GM12878 (cell line): Measurements from ENCODE around the gene KIF6. TPM values are rescaled to one million over a fixed set of nuclear protein-coding genes. Genes with fewer than 3 reads are reported as not detected.

ENCODE experiments used
- ATAC-seq: fragments of 200-7000 bp; cut with Tn5 transposase; 3 replicates; pipeline ENCODE4 v1.9.1; 2020; ENCODE audit warnings: mild to moderate bottlenecking, moderate library complexity
- BruUV-seq: library from RNA; stranded (reverse); fragments of 400-500 nt; replicated peaks from 2 replicates; lab custom pipeline; 2021; lab: Mats Ljungman, UMichigan
- CTCF ChIA-PET: fragments of 300-600 bp; sonication (Branson Sonifier 250); formaldehyde crosslinking; extraction: SDS; loops from one replicate; lab custom pipeline; 2021; ENCODE audit warnings: inconsistent platforms; lab: Yijun Ruan, JAX
- POLR2A ChIA-PET: fragments of 350-600 bp; formaldehyde crosslinking; extraction: SDS; loops from one replicate; lab custom pipeline; 2021; ENCODE audit warnings: inconsistent platforms; lab: Charles Lee
- RAD21 ChIA-PET: fragments of 300-600 bp; sonication (Branson Sonifier 250); formaldehyde crosslinking; loops from one replicate; lab custom pipeline; 2023; ENCODE audit warnings: antibody characterized with exemption; ENCODE audit not compliant: unreplicated experiment; lab: Charles Lee
- SMC1A ChIA-PET: fragments of 300-600 bp; sonication (Branson Sonifier 250); formaldehyde crosslinking; loops from one replicate; lab custom pipeline; 2023; ENCODE audit not compliant: unreplicated experiment, uncharacterized antibody; lab: Charles Lee
- DNase-seq: peaks from one replicate; pipeline ENCODE4 v3.0.0-alpha.2; 2011; ENCODE audit warnings: low read depth, low spot score
- FAIRE-seq: peaks from 3 replicates; lab custom pipeline; 2011; peaks lifted over from hg19 to GRCh38; lab: Jason Lieb, UNC
- H2AFZ ChIP-seq: 2 replicates; pipeline ENCODE4 v1.6.0; 2011; ENCODE audit warnings: low read depth, low read length, control low read depth; ENCODE audit not compliant: control insufficient read depth
- H3K27ac ChIP-seq: 2 replicates; pipeline ENCODE4 v1.5.1; 2011; ENCODE audit warnings: control low read depth; ENCODE audit not compliant: control insufficient read depth, insufficient read depth
- H3K27me3 ChIP-seq, 2 experiments: replicated peaks in 1 of 2; 2 replicates each; pipeline versions ENCODE4 v1.6.0 to v1.6.1; 2011; ENCODE audit warnings: low read length in 1 of 2; ENCODE audit not compliant: control insufficient read depth in 2 of 2, insufficient read depth in 2 of 2
- H3K36me3 ChIP-seq, 2 experiments: 2 replicates each; pipeline ENCODE4 v1.5.1; 2011; ENCODE audit warnings: low read length in 1 of 2; ENCODE audit not compliant: control insufficient read depth in 2 of 2, insufficient read depth in 2 of 2
- H3K4me1 ChIP-seq: 2 replicates; pipeline ENCODE4 v1.6.1; 2011; ENCODE audit warnings: mild to moderate bottlenecking, low read length, moderate library complexity, mixed read lengths; ENCODE audit not compliant: control insufficient read depth, insufficient read depth
- H3K4me2 ChIP-seq: 2 replicates; pipeline ENCODE4 v1.6.0; 2011; ENCODE audit warnings: control low read depth; ENCODE audit not compliant: control insufficient read depth, insufficient read depth
- H3K4me3 ChIP-seq: fragments of 200-600 bp; sonication (generic); 2 replicates; pipeline ENCODE4 v1.5.1; 2016
- H3K79me2 ChIP-seq: 2 replicates; pipeline ENCODE4 v1.6.0; 2011; ENCODE audit warnings: low read length; ENCODE audit not compliant: control insufficient read depth, insufficient read depth
- H3K9ac ChIP-seq: 2 replicates; pipeline ENCODE4 v1.8.0; 2011; ENCODE audit warnings: low read length, control low read depth, mixed read lengths; ENCODE audit not compliant: control insufficient read depth, insufficient read depth
- H3K9me3 ChIP-seq: replicated peaks from 3 replicates; pipeline ENCODE4 v1.5.1; 2011; ENCODE audit warnings: mild to moderate bottlenecking, low read length; ENCODE audit not compliant: control insufficient read depth, insufficient read depth
- H4K20me1 ChIP-seq: 2 replicates; pipeline ENCODE4 v1.6.0; 2011; ENCODE audit not compliant: control insufficient read depth, insufficient read depth
- ASH2L ChIP-seq: fragments of 300-600, 200-600 bp; sonication (generic); IDR thresholded peaks from 2 replicates; pipeline ENCODE4 v1.6.1; 2017; ENCODE audit warnings: low read depth, mild to moderate bottlenecking, borderline replicate concordance
- NR2F1 ChIP-seq: fragments of 450-650 bp; conservative IDR thresholded peaks from 2 replicates; pipeline ENCODE4 v1.6.1; 2017; ENCODE audit warnings: mild to moderate bottlenecking
- WGBS: methylation state at CpG from one replicate; pipeline ENCODE4 v1.1.6; 2016; ENCODE audit warnings: low lambda C conversion rate; ENCODE audit not compliant: insufficient replicate concordance, insufficient coverage; ENCODE audit errors: missing lambda C conversion rate; 5-methylcytosine and 5-hydroxymethylcytosine counted together
- in situ Hi-C: fragments of 300-500 bp; cut with MboI; formaldehyde crosslinking; loops from 9 replicates; pipeline ENCODE4 v1.14.3; 2018; ENCODE audit warnings: mixed read lengths
- intact Hi-C: fragments of 100-400 bp; cut with micrococcal nuclease; formaldehyde crosslinking; loops from one replicate; pipeline ENCODE4 v1.14.2; 2022; ENCODE audit not compliant: unreplicated experiment
- polyA plus RNA-seq, 11 experiments: library from polyadenylated mRNA; depleted of rRNA in 4 of 11; unstranded in 6 of 11; stranded (reverse) in 5 of 11; fragments of >200 nt; fragmentation: Nextera tagmentation in 4 of 11; fragmentation: Illumina TruSeq in 1 of 11; extraction: Ambion mirVana in 4 of 11; extraction: Trizol in 1 of 11; gene quantifications; 1 replicate in 1 of 11; 2 replicates in 10 of 11; pipeline versions ENCODE4 v1.2.1 to v1.2.3, GENCODE V29; 2011 to 2016; ENCODE audit warnings: inconsistent platforms in 2 of 11, missing spikeins in 2 of 11, low read depth in 1 of 11
- total RNA-seq, 4 experiments: library from RNA; depleted of rRNA in 3 of 4; stranded (reverse); fragments of >200 nt in 3 of 4; fragmentation: Illumina TruSeq in 1 of 4; extraction: Trizol in 1 of 4; gene quantifications; 2 replicates each; pipeline versions ENCODE4 v1.2.1 to v1.2.3, GENCODE V29; 2013 to 2021
- TF ChIP-seq, protein P1 (sequence below): fragments of 450-650 bp; IDR thresholded peaks from 2 replicates; pipeline ENCODE4 v1.6.1; 2017; ENCODE audit warnings: mild to moderate bottlenecking, moderate library complexity

KIF6 gene
- total and polyA plus RNA-seq, 10 of the 15 experiments (the other 5 are each of a cell fraction or from before 2014, with no cell fraction given) = 0.09 to 1.0 (median 0.28) TPM

- 76% methylated on average over 2 of the region's 2 CpGs for WGBS
- ChIA-PET RAD21 (interaction anchor here (0.8 to 1.2 kb wide), 4 partner anchors 8 to 13 kb away, joined by 3 to 4 read pairs (median 3); no protein-coding TSS in a partner anchor), CTCF (interaction anchor here (1.1 kb wide), 1 partner anchor 8 kb away, joined by 5 read pairs; no protein-coding TSS in a partner anchor), SMC1A (interaction anchor here (0.9 to 1.7 kb wide), 9 partner anchors 8 to 65 kb away, joined by 3 to 5 read pairs (median 4); no protein-coding TSS in a partner anchor), POLR2A (interaction anchor here (0.6 kb wide), 1 partner anchor 16 kb away, joined by 3 read pairs; no protein-coding TSS in a partner anchor)
- no peak for FAIRE-seq
- Histone ChIP-seq H3K36me3 (no peaks in the 10 kb centered on the region), H3K4me1 (no peaks in the 10 kb centered on the region), H3K27ac (no peak overlapping the region), H3K4me2 (no peak overlapping the region), H2AFZ (no peak overlapping the region), H3K79me2 (no peaks in the 10 kb centered on the region), H4K20me1 (no peaks in the 10 kb centered on the region), H3K9me3 (no peaks in the 10 kb centered on the region), H3K9ac (no peak overlapping the region), H3K27me3 (no peaks in the 10 kb centered on the region), H3K4me3 (no peak overlapping the region)
- in situ Hi-C loops (no loop called here), intact Hi-C loops (no loop called here)
- TF ChIP-seq, protein P1, sequence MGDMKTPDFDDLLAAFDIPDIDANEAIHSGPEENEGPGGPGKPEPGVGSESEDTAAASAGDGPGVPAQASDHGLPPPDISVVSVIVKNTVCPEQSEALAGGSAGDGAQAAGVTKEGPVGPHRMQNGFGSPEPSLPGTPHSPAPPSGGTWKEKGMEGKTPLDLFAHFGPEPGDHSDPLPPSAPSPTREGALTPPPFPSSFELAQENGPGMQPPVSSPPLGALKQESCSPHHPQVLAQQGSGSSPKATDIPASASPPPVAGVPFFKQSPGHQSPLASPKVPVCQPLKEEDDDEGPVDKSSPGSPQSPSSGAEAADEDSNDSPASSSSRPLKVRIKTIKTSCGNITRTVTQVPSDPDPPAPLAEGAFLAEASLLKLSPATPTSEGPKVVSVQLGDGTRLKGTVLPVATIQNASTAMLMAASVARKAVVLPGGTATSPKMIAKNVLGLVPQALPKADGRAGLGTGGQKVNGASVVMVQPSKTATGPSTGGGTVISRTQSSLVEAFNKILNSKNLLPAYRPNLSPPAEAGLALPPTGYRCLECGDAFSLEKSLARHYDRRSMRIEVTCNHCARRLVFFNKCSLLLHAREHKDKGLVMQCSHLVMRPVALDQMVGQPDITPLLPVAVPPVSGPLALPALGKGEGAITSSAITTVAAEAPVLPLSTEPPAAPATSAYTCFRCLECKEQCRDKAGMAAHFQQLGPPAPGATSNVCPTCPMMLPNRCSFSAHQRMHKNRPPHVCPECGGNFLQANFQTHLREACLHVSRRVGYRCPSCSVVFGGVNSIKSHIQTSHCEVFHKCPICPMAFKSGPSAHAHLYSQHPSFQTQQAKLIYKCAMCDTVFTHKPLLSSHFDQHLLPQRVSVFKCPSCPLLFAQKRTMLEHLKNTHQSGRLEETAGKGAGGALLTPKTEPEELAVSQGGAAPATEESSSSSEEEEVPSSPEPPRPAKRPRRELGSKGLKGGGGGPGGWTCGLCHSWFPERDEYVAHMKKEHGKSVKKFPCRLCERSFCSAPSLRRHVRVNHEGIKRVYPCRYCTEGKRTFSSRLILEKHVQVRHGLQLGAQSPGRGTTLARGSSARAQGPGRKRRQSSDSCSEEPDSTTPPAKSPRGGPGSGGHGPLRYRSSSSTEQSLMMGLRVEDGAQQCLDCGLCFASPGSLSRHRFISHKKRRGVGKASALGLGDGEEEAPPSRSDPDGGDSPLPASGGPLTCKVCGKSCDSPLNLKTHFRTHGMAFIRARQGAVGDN = no peak
- 0 out of 2 replicates have a peak, but pooled peaks have one; percentile 12 for TF ChIP-seq NR2F1
- no peak for TF ChIP-seq ASH2L
- ATAC-seq = peak; percentile 82
- BruUV-seq = no TSS peak
- no peak for DNase-seq
Measured at GRCh38 chr6:39707962-39708683, 17.1 kb downstream of the KIF6 start.
